GM21367 (cell line): ENCODE results near the gene KYNU.
"Not testable (repeated sequence)": the region's sequence is repeated elsewhere in the genome, so short reads cannot be mapped to it uniquely, and the experiment has no call there.

Experiments
- ATAC-seq: cut with Tn5 transposase; IDR thresholded peaks from one replicate; pipeline ENCODE4 v1.9.1; 2021; ENCODE audit not compliant: unreplicated experiment

The KYNU gene

GRCh38 chr2:142877216-142877838 lies at the start of gene KYNU:
TSS of gene KYNU (plus strand) at chr2:142877664. CDS start at chr2:142885368, 7,704 bp downstream.
- peak; percentile 50 for ATAC-seq

GRCh38 chr2:142834021-142834420 lies 43.4 kb upstream of the KYNU start:
- no peak for ATAC-seq

GRCh38 chr2:142840436-142840835 lies 37.0 kb upstream of the KYNU start:
- ATAC-seq: no peak

- ATAC-seq: no peak
Observed at GRCh38 chr2:142841788-142842187, 35.7 kb upstream of the KYNU start.

- ATAC-seq: no peak
Observed at GRCh38 chr2:142842369-142842768, 35.1 kb upstream of the KYNU start.

- ATAC-seq: no peak
Observed at GRCh38 chr2:142843731-142844130, 33.7 kb upstream of the KYNU start.

GRCh38 chr2:142848023-142848606 lies 29.3 kb upstream of the KYNU start:
- no peak for ATAC-seq

GRCh38 chr2:142849820-142850219 lies 27.6 kb upstream of the KYNU start:
- no peak for ATAC-seq

- ATAC-seq: no peak
Observed at GRCh38 chr2:142853912-142854311, 23.6 kb upstream of the KYNU start.

- ATAC-seq: no peak
Observed at GRCh38 chr2:142857256-142858164, 20.0 kb upstream of the KYNU start.

- no peak for ATAC-seq
Observed at GRCh38 chr2:142858961-142859360, 18.5 kb upstream of the KYNU start.

- no peak for ATAC-seq
Observed at GRCh38 chr2:142862299-142862698, 15.2 kb upstream of the KYNU start.

- no peak for ATAC-seq
Observed at GRCh38 chr2:142862847-142863246, 14.6 kb upstream of the KYNU start.

GRCh38 chr2:142863485-142863961 lies 13.9 kb upstream of the KYNU start:
- ATAC-seq: no peak

- not testable (repeated sequence) for ATAC-seq
Observed at GRCh38 chr2:142864605-142865004, 12.9 kb upstream of the KYNU start.

GRCh38 chr2:142865924-142866323 lies 11.5 kb upstream of the KYNU start:
- peak; percentile 95 for ATAC-seq

- peak; percentile 21 for ATAC-seq
Observed at GRCh38 chr2:142866426-142866825, 11.0 kb upstream of the KYNU start.

GRCh38 chr2:142867136-142867535 lies 10.3 kb upstream of the KYNU start:
- ATAC-seq: no peak

GRCh38 chr2:142868229-142868762 lies 9.2 kb upstream of the KYNU start:
- no peak for ATAC-seq

- not testable (repeated sequence) for ATAC-seq
Observed at GRCh38 chr2:142869065-142869460, 8.4 kb upstream of the KYNU start.

GRCh38 chr2:142869461-142870106 lies 7.9 kb upstream of the KYNU start:
- ATAC-seq: no peak
